Right lung (tissue), 5 donors: ENCODE data around the gene FAM110A. TPM values are rescaled to one million over a fixed set of nuclear protein-coding genes. Genes with fewer than 3 reads are reported as not detected.
"Not testable (repeated sequence)": the region's sequence is repeated elsewhere in the genome, so short reads cannot be mapped to it uniquely, and the experiment has no call there.

Source experiments
- DNase-seq, 2 donors: peaks; one replicate each; pipeline ENCODE4 v3.0.0-alpha.2; 2013
- polyA plus RNA-seq, 5 donors: library from polyadenylated mRNA; unstranded; fragments of 120-200 nt; gene quantifications; one replicate each; pipeline versions ENCODE4 v1.2.1 to v1.2.3, GENCODE V29; 2013; ENCODE audit warnings: inconsistent platforms in 1 of 5, low replicate concordance in 1 of 5; ENCODE audit not compliant: insufficient read length in 5 of 5, insufficient read depth in 1 of 5

The FAM110A gene
- polyA plus RNA-seq, 5 donors, result 10.2 to 21.9 (median 13.2) TPM

DNA sequence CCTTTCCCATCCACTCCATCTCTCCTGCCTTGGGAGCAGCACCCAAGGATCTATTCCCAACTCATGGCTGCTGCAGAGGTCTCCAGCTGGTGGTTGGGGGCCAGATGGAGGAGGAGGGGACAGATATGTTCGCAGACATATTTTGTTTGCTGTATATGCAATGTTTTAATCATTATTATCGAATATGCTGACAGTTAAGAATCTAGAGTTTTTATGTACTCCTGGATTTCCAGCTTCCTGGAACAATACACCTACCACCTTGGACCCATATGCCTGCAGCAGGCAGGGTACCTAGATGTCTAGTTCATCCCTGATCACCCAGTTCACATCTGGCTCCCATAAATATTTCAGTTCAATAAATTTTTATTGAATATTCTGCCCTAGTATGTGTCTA lies 9.0 kb downstream of the FAM110A start:
- no peak for DNase-seq

DNA sequence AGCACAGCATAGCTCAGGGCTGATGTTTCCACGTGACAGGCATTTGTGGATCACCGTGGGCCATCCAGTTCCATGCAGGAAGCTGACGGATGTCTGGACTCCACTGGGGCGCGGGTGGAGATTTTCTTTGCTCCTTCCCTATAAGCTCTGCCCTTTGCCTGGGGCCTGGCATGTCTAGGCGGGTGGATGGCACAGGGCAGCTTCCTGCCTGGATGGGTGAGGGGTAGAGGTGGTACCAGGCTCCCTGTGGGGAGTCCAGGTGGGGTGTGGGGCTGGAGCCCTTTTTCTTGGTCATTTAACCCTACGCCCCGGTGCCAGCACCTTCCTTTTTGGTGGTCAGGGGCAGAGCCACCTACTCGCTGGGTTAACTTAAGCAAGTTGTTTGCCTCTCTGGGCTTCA lies 10.4 kb downstream of the FAM110A start:
- no peak for DNase-seq

DNA sequence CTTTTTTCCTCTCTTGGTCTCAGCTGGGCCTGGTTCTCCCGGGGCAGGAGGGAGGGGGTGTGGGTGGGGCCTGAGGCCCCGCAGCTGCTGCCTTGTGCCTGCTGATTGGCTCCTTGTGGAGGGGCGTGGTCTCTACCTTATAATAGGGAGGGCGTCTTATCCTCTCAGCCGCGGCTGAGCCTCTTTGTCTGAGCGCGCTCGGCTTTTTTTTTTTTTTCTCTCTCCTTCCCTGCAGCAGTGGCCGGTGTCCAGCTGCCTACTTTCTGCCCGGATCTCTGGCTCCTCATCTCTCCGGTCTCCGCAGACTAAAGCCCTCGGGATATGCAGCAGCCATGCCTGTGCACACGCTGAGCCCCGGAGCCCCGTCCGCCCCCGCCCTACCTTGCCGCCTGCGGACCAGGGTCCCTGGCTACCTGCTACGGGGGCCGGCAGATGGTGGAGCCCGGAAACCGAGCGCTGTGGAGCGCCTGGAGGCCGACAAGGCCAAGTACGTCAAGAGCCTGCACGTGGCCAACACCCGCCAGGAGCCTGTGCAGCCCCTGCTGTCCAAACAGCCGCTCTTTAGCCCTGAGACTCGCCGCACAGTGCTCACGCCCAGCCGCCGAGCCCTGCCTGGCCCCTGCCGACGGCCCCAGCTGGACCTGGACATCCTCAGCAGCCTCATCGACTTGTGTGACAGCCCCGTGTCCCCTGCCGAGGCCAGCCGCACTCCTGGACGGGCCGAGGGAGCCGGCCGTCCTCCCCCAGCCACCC lies 11.1 kb downstream of the FAM110A start:
- DNase-seq, result peak; percentile 88 to 91

DNA sequence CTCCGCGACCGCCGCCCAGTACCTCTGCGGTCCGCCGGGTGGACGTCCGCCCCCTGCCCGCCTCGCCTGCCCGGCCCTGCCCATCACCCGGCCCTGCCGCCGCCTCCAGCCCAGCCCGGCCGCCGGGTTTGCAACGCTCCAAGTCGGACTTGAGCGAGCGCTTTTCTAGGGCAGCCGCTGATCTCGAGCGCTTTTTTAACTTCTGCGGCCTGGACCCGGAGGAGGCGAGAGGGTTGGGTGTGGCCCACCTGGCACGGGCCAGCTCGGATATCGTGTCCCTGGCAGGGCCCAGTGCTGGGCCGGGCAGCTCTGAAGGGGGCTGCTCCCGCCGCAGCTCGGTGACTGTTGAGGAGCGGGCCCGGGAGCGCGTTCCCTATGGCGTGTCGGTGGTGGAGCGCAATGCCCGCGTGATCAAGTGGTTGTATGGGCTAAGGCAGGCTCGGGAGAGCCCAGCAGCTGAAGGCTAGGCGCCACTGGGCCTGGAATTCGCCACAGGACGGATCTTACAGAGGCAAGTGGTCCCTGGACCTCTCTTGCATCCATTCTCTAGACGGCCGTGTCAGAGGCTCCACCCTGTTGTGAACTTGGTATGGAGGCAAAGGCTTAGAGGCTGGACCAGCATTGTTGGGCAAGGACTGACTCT lies 11.8 kb downstream of the FAM110A start:
- no peak for DNase-seq

DNA sequence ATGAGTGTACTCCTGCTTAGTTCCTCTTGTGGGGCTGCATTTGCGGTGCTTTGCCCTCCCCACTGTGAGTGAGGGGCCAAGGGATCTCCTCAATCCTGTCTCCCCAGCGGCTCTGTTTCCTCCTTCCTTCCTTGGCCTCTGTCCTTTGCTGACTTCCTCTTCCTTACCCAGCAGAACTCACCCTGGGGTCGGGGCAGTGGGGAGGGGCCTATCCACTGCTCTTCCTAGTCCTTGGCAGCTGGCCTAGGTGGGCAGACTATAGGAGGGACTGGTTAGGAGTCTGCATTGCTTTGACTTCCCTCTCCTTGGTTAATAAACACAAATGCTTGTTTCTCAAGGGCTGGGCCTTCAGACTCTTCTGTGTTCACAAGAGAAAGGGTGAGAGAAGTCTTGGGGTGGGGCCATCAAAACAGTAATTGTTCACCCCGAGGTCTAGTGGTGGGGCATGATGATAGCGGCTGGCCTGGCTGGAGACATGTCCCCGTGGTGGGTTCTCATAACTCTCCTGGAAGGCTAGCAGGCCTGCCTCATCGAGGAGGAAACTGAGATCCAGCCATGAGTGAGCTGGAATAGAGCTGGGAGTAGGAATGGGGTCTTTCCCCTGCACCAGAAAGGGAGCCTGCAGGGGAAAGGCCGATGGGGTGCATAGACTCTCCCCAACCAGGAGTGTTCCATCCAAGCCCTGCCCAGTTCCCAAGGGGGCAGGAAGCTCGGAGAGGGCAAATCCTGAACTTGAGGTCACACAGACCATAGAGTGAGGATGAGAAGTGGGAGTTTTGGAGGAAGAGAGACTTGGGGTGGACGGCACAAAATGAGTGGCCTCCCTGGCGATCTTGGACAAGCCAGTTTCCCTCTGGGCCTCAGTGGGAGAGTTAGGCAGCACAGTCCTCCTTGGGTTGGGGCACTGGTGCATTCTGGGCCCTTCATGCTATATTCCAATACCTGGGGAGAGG lies 12.7 kb downstream of the FAM110A start:
- DNase-seq, result no peak

DNA sequence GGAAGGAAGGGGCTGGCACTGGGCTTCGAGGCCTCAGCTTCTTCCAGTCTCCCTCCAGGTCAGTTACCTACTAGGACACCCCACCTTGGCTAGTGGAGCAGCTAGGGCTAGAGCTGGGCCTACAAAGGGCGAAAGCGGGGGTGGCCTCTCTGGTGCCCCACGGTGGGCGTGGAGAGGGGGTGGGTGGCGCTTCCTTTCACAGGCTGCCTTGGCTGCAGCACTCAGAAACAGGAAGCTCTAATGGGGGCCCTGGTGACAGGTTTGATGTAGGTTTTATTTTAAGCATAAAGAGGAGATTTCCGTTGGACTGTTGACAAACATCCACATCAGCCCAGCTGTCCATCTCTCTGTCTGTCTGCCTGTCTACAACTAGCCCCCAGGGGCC lies 13.4 kb downstream of the FAM110A start:
- DNase-seq, result no peak

DNA sequence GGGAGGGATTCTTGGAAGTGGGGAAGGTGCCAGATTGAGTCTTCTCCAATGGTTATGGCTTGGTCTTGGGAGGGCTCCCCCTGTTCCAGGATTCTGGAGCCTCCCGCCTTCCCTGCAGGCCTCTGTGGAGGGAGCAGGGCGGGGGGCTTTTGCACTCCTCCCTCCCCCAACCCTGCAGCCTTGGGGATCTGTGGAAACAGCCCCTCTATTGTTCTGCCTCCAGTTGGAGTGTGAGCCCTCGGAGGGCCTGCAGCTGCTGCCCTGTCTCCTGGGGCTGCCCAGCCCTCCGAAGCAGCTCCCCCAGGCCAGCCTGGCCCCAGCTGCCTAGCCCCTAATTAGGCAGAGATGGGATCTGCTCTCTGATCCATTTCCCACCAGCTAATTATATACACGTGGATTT lies 14.7 kb downstream of the FAM110A start:
- DNase-seq, result no peak

DNA sequence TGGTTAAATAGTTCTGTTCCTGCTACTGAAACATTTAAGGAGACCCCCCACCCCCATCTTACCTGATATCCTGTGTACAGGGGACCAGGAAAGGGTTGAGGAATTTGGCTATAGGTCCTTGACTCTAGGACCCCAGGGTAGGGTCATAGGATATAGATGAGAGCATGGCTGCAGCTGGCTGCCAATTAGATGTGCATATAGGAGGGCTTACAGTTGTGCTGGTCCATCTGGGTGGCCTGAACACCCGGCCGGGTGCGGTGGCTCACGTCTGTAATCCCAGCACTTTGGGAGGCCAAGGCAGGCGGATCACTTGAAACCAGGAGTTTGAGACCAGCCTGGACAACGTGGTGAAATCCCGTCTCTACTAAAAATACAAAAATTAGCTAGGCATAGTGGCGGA lies 15.2 kb downstream of the FAM110A start:
- DNase-seq, result not testable (repeated sequence)

DNA sequence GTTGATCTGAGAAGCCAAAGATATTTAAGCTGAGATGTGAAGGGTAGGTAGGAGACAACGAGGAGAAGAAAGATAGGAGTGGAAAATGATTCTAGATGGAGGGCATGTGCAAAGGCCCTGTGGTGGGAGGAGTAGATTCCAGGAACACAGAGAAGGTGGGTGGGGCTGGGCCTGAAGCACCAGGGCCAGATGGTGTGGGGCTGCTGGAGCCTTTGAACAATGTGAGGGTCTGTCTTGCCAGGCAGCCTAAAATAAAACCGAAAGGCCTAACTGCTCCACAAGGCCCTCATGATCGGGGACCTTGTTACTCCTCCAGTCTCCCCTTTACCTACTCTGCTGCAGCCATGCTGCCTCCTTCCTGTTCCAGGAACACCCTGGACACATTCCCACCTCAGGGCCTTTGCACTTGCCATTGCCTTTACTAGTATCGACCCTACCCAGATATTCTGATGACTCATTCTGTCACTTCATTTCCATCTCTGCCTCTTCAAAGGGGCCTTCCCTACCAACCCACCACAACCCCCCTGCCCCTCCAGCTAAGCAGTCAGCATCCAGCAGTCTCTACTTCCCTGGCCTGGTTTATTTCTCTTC lies 20.0 kb downstream of the FAM110A start:
- no peak for DNase-seq

DNA sequence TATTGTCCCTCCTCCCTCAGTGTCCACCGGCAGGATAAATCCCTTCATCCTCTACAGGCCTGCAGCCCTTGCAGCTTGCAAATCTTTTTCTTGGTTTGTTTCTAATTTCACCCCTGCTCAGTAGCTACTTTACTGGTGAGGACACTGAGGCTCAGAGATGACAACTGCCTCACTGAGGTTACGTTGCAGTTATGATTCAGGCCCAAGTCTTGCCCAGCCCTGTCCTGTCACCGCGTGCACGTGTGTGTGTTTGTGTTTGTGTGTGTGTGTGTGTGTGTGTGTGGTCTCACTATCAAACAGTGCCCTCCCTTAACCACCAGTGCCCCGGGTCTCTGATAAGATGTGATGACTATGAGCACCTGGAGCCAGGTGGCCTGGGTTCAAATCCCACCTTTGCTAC lies 21.1 kb downstream of the FAM110A start:
- no peak for DNase-seq

DNA sequence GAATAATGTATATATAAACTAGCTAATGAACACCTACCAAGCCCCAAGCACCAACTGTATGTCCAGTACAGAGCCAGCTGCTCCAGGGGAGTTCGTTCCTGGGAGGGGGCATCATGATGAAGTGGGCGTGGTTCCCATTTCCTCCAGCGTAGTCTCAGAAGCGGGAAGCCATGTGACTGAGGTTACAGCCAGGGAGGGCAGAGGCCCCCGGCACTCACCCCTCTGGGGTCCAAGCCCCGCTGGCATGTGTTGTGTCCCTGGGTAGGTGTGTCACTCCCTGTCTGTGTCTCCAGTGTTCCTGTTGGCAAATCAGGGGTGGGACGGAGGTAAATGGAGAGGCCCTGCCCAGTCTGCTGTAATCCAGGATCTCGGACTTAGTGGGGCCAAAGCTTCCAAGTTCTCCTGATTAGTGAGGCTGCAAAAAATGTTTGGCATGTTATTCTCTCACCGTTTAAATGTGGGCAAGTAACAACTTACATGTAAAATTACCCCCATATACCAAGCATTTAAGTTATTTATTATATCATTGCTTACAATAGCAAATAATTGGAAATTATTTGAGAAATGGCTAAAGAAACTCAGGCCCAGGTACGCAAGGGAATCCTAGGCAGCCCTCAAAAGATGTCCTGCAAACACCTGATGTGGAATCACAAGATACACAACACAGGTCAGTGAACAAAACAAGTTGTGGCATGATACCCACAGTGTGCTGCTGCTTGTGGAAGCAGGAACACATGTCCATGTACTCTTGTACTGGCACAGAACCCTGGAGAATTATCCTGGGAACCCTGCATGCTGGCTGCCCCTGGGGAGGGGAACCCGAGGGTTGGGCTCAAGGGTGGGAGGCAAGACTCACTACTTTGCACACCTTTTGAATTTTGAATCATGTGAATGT lies 22.2 kb downstream of the FAM110A start:
- DNase-seq, result no peak

DNA sequence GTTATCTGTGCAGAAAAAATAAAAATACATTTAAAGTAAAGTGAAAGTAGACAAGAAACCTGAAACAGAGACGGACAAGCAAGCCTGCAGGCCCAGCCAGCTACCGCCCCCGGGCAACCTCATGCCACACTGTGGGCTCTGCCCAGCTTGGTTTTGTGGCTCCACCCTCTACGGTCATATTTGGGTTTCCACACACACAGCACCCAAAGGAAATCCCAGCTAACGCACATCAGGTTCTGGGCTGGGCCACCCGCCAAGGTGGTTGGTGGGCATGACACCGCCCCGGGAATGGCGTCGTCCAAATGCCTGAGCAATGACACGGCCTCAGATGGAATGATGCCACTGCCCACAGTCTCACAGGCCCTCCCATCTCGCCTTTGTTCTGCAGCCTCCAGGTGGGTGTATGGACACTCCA lies 22.9 kb downstream of the FAM110A start:
- no peak for DNase-seq

DNA sequence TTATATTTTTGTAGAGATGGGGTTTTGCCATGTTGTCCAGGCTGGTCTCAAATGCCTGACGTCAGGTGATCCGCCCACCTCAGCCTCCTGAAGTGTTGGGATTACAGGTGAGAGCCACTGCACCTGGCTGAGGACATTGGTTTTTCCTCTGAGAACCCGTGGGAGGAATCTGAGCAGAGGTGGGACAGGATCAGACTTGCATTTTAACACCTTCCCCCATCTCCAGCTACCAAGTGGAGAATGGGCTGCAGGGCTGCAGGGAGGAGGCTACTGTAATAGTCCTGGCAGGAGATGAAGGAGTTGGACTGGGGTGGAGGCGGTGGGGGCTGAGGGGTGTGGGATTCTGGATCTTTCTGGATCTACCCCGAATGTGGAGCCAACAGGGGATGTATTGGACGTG lies 24.5 kb downstream of the FAM110A start:
- no peak for DNase-seq

DNA sequence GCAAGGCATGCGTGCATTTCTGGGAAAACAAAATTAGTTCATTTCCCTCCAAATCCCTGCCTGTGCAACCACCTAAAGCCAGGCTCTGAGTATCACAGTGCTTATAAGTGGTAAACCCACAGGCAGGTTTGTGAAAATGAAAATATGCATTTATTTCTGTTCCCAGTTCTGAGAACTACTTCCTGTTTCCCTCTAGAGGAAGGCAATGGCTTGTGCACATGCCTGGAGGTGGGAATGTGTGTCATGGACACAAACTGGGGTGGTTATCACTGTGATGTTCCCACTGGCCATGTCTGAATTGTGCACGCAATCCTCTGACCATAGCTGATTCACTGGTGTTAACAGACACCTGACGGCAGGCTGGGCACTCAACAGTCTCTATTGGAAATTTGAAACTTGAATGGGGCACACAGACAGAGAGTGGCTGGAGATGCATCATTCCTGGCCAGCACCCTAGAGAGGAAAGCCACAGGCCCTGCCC lies 26.3 kb downstream of the FAM110A start:
- no peak for DNase-seq

DNA sequence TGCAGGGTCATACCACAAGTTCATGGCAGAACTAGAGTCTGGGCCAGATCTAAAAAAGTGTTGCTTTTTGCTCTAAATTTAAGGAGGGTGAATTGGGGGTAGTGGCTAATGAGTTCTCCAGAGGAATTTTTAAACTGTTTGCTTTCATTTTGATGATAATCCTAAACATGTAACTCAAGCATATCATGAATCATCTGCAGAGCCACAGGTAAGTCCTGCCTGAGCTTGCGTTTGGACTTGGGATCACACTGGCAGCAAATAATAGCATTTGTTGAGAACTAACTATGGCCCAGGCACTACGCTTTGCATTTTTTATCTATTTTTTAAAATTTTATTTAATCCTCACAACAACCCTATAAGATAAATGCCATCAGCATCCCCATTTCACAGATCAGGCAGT lies 27.4 kb downstream of the FAM110A start:
- DNase-seq, result no peak

DNA sequence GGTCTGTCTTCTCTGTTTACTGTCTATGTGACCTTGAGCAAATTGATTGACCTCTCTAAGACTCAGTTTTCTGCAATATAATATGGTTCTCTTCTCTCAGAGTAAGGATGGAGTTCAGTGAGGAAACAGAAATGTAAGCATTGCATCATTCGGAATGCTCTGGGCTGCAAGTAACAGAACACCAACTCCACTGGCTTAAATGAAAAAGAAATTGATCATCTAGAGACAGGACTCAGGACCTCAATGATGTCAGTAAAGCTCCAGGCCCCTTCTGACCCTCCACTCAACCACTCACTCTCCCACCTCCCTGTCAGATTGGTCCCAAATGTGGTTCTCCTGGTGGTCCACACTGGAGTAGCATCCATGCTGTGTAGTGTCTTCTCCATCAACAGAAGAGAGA lies 31.9 kb downstream of the FAM110A start:
- DNase-seq, result no peak

DNA sequence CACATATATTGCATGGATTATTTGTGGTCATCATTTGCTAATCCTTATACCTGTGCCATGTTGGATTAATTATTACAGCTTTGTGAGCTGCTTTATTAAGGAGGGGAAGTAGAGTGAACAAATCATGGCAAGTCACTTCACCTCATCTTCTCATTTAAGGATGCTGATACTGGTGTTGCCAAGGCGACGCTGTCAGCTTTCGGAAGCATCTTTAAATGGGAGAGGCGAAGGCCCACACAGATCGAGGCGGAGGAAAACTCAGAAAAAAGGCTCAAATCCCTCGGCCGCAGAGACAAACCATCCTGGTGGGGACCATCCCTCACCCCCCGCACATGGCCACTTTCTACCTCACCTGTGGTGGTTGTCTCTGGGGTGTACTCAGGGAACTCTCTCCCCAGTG lies 34.8 kb downstream of the FAM110A start:
- DNase-seq, result no peak

DNA sequence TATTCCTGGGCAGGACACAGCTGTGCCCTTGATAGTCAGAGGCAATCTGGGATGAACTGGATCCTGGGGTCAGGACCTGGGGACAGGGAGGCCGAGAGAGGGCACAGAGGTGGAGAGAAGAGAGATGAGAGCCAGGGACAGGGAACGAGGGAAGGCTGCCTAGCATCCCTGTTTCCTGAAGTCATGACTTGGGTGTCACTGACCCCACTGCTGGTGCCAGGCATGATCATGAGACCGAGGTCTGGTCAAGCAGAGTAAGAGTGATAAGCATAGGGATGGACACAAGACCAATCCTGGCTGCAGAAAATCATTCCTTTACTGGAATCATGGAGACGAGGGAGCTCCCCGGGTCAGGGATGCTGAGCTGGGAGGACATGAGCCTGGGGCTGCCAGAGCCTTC lies 36.1 kb downstream of the FAM110A start:
- DNase-seq, result no peak

DNA sequence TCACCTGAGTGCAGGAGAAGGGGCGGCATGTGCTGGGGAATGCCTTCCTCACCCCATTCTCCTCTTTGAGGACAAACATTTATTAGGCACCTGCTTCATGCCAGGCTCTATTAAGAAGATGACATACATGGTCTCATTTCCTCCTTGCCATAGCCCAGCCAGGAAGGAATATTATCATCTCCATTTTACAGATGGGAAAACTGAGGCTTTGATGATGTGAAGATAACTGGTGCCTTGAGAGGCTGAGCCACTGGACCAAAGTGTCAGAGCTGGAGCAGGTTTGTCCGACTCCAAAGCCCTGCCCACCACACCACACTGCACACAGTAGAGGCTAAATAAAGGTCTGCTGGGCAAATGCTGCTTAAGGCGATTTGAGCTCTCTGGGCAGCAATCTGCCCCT lies 37.2 kb downstream of the FAM110A start:
- DNase-seq, result no peak

DNA sequence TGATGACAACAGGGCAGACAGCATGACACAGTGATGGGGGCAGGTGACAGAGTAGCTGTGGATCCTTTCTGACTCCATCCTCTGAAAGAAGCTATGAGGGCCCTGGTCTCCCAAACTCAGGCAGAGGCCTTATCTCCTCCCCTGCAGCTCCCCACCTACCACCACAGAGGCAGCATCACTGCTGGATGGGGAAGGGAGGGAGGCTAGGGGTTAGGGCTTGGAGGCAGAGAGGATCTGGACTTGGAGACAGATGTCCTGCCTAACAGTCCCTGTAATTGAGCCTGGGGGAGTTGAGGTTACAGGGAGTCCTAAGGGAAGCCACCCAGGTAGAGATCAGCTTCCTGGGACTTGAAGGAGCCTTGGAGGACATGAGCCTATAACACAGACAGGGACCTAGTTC lies 37.9 kb downstream of the FAM110A start:
- no peak for DNase-seq

DNA sequence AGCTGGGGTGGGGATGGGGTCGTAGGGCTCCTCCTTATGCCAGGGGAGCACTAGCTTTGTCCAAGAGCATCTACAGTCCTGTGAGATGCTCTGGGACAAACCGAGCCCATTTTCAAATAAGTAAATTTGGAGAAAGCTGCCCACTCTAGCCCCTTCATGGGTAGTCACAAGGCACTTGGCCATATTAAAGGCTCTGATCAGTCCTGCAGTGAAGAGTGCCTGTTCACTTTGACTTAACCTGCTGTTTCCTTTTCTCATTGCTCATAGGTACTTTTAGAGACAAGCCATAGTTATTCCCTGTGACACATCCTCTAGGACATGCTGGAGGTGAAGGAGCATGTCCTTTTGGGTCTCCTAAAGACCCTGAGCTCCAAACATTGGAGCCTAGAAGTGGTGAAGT lies 38.4 kb downstream of the FAM110A start:
- no peak for DNase-seq
